IMR-90 (cell line): ENCODE data around the gene ZNF608.

Source experiments
- CHD1 ChIP-seq: IDR thresholded peaks from 2 replicates; pipeline ENCODE4 v1.6.1; 2012; ENCODE audit warnings: low read depth, low read length, improper control_type of control experiment
- FOS ChIP-seq: fragments of 150-350 bp; IDR thresholded peaks from 2 replicates; pipeline ENCODE4 v1.6.1; 2016; ENCODE audit warnings: low read depth, low read length
- MAZ ChIP-seq: IDR thresholded peaks from 2 replicates; pipeline ENCODE4 v1.6.1; 2012; ENCODE audit warnings: low read depth, mild to moderate bottlenecking, low read length, improper control_type of control experiment, moderate library complexity, borderline replicate concordance
- MXI1 ChIP-seq: IDR thresholded peaks from 2 replicates; pipeline ENCODE4 v1.6.1; 2012; ENCODE audit warnings: low read depth, mild to moderate bottlenecking, low read length, moderate library complexity, borderline replicate concordance
- POLR2A ChIP-seq: IDR thresholded peaks from 2 replicates; pipeline ENCODE4 v1.6.1; 2012; ENCODE audit warnings: mild to moderate bottlenecking, low read depth, low read length
- RAD21 ChIP-seq: IDR thresholded peaks from 2 replicates; pipeline ENCODE4 v1.6.1; 2012; ENCODE audit warnings: low read length, improper control_type of control experiment
- TF ChIP-seq, protein P1 (sequence below): conservative IDR thresholded peaks from 2 replicates; pipeline ENCODE4 v1.5.1; 2012; ENCODE audit warnings: mild to moderate bottlenecking, low read depth, low read length, improper control_type of control experiment
- TF ChIP-seq, protein P2 (sequence below): fragments of 150-350 bp; IDR thresholded peaks from 2 replicates; pipeline ENCODE4 v1.6.1; 2017; ENCODE audit warnings: mild to moderate bottlenecking, antibody characterized with exemption, low read length, low read depth

DNA sequence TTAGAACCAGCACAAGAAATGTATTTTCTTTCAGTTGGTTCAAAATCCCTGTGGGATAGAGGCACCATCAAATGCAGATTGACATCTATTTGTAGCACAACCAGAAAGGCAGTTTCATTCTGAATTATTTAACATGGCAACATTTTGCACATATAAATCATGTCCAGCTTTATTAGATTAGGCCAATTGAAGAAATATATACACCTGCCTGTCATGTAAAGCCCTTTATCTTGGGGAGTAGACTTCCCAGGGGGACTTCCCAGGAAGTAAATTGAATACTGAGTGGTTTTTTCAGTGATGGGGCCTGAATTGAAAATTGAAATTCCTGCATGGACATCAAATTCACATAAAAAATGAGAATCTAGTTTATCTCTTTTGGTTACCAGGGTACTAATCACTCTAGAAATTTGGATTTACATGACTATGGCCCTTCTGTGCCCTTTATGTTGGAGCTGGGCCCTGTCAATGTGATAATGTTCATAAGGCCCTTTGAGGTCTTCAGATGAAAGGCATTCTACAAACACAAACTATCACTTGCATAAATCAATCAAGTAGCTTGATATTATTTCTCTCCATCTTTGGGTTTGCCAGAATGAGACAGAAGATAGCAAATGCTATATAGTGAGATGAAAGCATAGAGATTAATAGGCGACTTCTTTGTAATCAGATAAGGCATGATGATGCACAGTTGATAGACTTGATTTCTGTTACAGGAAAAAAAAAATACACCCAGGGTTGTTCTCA, 26.2 kb upstream of the ZNF608 start:
- TF ChIP-seq, protein P1, sequence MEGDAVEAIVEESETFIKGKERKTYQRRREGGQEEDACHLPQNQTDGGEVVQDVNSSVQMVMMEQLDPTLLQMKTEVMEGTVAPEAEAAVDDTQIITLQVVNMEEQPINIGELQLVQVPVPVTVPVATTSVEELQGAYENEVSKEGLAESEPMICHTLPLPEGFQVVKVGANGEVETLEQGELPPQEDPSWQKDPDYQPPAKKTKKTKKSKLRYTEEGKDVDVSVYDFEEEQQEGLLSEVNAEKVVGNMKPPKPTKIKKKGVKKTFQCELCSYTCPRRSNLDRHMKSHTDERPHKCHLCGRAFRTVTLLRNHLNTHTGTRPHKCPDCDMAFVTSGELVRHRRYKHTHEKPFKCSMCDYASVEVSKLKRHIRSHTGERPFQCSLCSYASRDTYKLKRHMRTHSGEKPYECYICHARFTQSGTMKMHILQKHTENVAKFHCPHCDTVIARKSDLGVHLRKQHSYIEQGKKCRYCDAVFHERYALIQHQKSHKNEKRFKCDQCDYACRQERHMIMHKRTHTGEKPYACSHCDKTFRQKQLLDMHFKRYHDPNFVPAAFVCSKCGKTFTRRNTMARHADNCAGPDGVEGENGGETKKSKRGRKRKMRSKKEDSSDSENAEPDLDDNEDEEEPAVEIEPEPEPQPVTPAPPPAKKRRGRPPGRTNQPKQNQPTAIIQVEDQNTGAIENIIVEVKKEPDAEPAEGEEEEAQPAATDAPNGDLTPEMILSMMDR = no peak
- TF ChIP-seq MAZ (no peak), POLR2A (no peak), RAD21 (no peak), FOS (no peak), CHD1 (no peak), MXI1 (no peak)
- TF ChIP-seq, protein P2, sequence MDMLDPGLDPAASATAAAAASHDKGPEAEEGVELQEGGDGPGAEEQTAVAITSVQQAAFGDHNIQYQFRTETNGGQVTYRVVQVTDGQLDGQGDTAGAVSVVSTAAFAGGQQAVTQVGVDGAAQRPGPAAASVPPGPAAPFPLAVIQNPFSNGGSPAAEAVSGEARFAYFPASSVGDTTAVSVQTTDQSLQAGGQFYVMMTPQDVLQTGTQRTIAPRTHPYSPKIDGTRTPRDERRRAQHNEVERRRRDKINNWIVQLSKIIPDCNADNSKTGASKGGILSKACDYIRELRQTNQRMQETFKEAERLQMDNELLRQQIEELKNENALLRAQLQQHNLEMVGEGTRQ = no peak
